ENCODE measurements around the gene ONECUT1.

Gene ONECUT1

DNA sequence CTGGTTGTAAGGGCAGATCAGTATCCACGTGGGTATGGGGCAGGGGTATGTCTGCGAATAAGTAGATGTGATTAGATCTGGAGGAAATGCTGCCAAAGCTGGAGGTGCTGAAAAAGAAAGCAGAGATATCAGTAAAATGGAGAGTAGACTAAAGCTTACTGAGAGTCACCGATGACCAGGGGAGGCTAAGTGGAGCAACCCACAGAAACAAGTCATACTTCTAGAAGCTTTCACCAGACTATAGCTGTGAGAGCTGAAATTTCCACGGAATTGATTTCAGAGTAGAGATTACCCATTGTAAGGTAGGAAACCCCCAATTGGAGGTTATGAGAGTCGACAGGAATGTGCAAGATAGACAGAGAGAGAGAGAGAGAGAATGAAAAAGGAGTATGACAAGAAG lies 27.5 kb downstream of the ONECUT1 start:
- no peaks in the 10 kb centered on the region for H3K4me1 ChIP-seq (ENCODE audit: control insufficient read depth, low read depth, low read length)
- no peak overlapping the region for H3K9ac ChIP-seq (ENCODE audit: low read length)
- H3K36me3 ChIP-seq (ENCODE audit: control insufficient read depth, low read depth, low read length): no peaks in the 10 kb centered on the region
- H3K4me3 ChIP-seq (ENCODE audit: low read length): no peak overlapping the region
- H3K27me3 ChIP-seq (ENCODE audit: control insufficient read depth, insufficient read depth, low read length): no peaks in the 10 kb centered on the region
- no peaks in the 10 kb centered on the region for H3K9me3 ChIP-seq (ENCODE audit: control insufficient read depth, low read depth, low read length)
- H3K27ac ChIP-seq (ENCODE audit: low read length): no peak overlapping the region

DNA sequence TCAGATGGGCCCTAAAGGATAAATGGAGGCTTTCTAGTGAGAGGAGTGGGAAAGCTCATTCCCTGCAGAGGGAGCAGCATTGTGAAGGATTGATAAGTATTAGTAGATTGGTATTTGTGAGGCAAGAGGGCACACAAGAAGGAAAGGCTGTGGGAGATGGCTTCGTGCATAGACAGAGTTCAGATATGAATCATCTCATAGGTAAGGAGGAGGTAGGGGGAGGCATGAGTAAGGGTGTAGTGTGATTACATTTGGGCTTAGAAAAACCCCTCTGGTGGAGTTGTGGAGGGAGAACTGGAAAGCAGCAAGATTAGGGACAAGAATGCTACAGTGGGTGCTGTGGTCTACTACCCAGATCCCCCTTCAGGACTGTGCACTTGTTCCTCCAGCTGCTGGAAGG lies 29.6 kb downstream of the ONECUT1 start:
- H3K9me3 ChIP-seq (ENCODE audit: control insufficient read depth, low read depth, low read length): no peaks in the 10 kb centered on the region
- no peak overlapping the region for H3K27ac ChIP-seq (ENCODE audit: low read length)
- H3K36me3 ChIP-seq (ENCODE audit: control insufficient read depth, low read depth, low read length): peaks cover 6% of the 10 kb centered on the region
- H3K9ac ChIP-seq (ENCODE audit: low read length): no peak overlapping the region
- H3K4me3 ChIP-seq (ENCODE audit: low read length): no peak overlapping the region
- no peaks in the 10 kb centered on the region for H3K4me1 ChIP-seq (ENCODE audit: control insufficient read depth, low read depth, low read length)
- H3K27me3 ChIP-seq (ENCODE audit: control insufficient read depth, insufficient read depth, low read length): no peaks in the 10 kb centered on the region

DNA sequence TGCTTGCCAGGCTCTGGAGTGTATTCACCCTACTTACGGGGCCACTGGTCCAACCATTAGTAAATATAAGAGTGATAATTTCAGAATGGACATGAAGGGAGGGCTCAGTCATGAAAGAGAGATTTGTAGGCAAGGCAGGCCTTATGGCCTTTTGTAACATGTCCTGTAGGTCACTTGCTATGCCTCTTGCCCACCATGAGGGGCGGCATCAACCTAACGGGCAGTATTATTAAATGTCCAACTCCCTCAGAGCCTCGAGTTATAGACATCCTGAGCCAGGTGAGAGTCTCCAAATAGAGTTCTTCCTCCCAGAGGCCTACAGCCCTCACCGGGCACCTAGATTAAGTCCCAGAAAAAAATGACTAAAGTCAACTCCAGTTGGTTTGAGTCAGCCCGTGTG lies 30.2 kb downstream of the ONECUT1 start:
- Histone ChIP-seq H3K4me3 (ENCODE audit: low read length) (no peak overlapping the region), H3K36me3 (ENCODE audit: control insufficient read depth, low read depth, low read length) (peaks cover 6% of the 10 kb centered on the region), H3K27ac (ENCODE audit: low read length) (no peak overlapping the region), H3K27me3 (ENCODE audit: control insufficient read depth, insufficient read depth, low read length) (no peaks in the 10 kb centered on the region), H3K9me3 (ENCODE audit: control insufficient read depth, low read depth, low read length) (no peaks in the 10 kb centered on the region), H3K9ac (ENCODE audit: low read length) (no peak overlapping the region), H3K4me1 (ENCODE audit: control insufficient read depth, low read depth, low read length) (no peaks in the 10 kb centered on the region)

DNA sequence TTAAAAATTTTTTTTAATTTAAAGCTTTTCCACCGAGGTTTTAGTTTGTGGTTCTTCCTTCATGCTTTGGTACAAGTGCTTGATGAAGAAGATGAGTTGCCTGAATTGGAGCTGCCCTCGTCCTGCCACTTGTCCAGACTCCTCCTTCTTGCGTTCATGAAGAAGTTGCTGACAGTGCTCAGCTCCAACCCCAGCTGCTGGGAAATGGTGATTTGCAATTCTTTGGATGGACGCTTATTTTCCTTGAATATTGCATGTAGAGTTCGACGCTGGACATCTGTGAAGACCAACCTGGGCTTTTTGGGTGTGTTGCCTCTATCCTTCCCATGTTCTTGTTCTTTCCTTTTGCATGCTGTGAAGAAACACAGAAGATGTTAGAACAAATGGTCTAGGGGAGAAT lies 32.6 kb downstream of the ONECUT1 start:
- Histone ChIP-seq H3K4me3 (ENCODE audit: low read length) (no peak overlapping the region), H3K4me1 (ENCODE audit: control insufficient read depth, low read depth, low read length) (peaks cover 12% of the 10 kb centered on the region), H3K27me3 (ENCODE audit: control insufficient read depth, insufficient read depth, low read length) (no peaks in the 10 kb centered on the region), H3K9ac (ENCODE audit: low read length) (no peak overlapping the region), H3K36me3 (ENCODE audit: control insufficient read depth, low read depth, low read length) (peaks cover 6% of the 10 kb centered on the region), H3K27ac (ENCODE audit: low read length) (no peak overlapping the region), H3K9me3 (ENCODE audit: control insufficient read depth, low read depth, low read length) (no peaks in the 10 kb centered on the region)

DNA sequence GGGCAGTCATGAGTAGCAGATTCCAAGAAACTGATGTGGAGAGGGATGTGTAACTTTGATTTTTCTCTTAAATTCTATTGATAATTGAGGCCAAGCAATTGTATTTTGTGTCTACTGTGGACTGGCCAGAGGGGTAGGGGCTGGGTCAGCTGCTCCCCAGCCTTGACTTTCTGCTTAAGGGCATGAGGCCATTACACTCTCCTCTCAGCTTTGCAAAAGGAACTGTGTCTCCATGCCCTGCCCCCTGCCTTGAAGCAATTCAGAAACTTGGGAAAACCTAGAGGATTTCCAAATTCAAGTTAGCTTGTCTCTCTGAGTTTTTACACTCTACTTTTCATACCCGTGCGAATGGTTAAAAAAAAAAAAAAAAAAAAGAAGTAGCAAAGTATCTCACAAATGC lies 38.6 kb downstream of the ONECUT1 start:
- Histone ChIP-seq H3K27me3 (ENCODE audit: control insufficient read depth, insufficient read depth, low read length) (no peaks in the 10 kb centered on the region), H3K4me3 (ENCODE audit: low read length) (no peak overlapping the region), H3K36me3 (ENCODE audit: control insufficient read depth, low read depth, low read length) (peaks cover 2% of the 10 kb centered on the region), H3K9me3 (ENCODE audit: control insufficient read depth, low read depth, low read length) (no peaks in the 10 kb centered on the region), H3K27ac (ENCODE audit: low read length) (no peak overlapping the region), H3K9ac (ENCODE audit: low read length) (no peak overlapping the region), H3K4me1 (ENCODE audit: control insufficient read depth, low read depth, low read length) (peaks cover 38% of the 10 kb centered on the region)

DNA sequence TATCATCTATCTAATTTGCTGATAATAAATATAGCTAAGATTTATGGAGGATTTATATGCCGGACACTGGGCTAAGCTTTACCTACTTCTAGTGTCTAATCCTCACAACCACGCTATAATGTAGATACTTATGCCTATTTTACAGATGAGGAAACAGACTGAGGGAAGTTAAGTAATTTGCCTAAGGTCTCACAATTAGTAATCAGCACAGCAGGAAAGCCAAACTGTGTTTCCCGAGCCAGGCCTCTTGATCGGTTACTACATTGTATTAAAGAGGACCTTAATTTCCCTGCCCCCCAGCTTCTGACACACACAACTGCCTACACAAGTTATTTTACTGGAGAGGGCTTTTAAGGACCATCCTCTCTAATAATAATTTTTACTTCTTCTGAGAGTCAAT lies 40.9 kb downstream of the ONECUT1 start:
- no peak overlapping the region for H3K27ac ChIP-seq (ENCODE audit: low read length)
- H3K4me1 ChIP-seq (ENCODE audit: control insufficient read depth, low read depth, low read length): peaks cover 48% of the 10 kb centered on the region
- peak overlapping the region; percentile 11 for H3K9ac ChIP-seq (ENCODE audit: low read length)

DNA sequence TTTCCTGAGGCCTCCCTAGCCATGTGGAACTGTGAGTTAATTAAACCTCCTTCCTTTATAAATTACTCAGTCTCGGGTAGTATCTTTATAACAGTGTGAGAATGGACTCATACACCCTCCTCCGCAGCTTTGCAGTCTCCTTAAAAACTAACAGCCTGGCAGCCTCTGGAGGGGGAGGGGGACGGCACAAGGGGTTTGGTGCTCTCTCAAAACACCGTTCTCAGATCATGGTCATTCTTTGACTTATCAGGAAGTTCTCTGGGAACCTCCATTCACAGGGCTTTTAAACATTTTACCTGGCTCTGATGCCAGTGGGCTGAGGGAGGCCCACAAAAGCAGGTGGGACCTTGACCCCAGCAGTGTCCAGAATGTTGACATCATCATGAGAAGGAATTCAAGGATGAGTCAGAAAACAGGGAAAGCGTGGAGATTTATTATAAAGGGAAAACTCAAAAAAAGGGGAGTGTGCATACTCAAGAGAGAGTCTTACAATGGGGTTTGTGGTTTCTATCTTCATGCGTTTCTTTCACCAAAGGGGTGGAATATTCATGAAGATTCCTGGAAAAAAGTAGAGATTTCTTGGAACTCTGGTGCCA lies 43.9 kb downstream of the ONECUT1 start:
- H3K27me3 ChIP-seq (ENCODE audit: control insufficient read depth, insufficient read depth, low read length): no peaks in the 10 kb centered on the region
- peak overlapping the region; percentile 36 for H3K4me3 ChIP-seq (ENCODE audit: low read length)
- H3K9ac ChIP-seq (ENCODE audit: low read length): peak overlapping the region; percentile 45
- no peaks in the 10 kb centered on the region for H3K9me3 ChIP-seq (ENCODE audit: control insufficient read depth, low read depth, low read length)
- H3K27ac ChIP-seq (ENCODE audit: low read length): peak overlapping the region; percentile 86
- H3K36me3 ChIP-seq (ENCODE audit: control insufficient read depth, low read depth, low read length): no peaks in the 10 kb centered on the region
- H3K4me1 ChIP-seq (ENCODE audit: control insufficient read depth, low read depth, low read length): peaks cover 31% of the 10 kb centered on the region

More for the DNA sequence above, 40.9 kb downstream of the ONECUT1 start:
- no peaks in the 10 kb centered on the region for H3K27me3 ChIP-seq (ENCODE audit: control insufficient read depth, insufficient read depth, low read length)
- no peak overlapping the region for H3K4me3 ChIP-seq (ENCODE audit: low read length)
- H3K36me3 ChIP-seq (ENCODE audit: control insufficient read depth, low read depth, low read length): no peaks in the 10 kb centered on the region
- H3K9me3 ChIP-seq (ENCODE audit: control insufficient read depth, low read depth, low read length): no peaks in the 10 kb centered on the region

DNA sequence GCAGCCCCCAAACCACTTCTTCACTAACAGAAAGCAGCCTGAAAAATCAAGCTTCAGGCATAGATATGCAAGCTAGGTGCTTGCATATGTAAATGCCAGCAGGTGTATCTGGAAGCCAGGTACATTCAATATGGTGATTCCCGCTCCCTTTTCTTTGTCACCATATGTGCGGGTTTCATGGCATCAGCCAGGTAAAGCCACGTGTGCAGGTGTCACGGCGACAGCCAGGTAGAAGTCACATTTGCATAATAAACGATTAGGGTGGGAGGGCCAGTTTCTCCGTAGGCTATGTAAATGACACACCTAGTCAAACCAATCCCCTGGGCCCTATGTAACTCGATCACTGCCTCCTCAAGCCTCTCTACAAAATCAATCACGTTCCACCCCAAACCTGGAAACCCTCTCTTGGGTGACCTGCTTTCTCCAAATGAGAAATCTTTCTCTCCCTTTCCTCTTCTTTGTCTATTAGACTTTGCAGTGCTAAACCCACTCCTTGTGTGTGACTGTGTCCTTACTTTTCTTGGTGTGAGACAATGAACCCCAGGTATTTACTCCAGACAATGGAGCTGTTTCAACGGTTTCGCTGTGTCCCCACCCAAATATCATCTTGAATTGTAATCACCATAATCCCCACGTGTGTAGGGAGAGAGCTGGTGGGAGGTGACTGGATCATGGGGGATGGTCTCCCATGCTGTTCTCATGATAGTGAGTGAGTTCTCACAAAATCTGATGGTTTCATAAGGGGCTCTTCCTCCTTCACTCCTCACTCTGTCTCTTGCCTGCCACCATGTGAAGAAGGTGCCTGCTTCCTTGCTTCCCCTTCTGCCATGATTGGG lies 44.6 kb downstream of the ONECUT1 start:
- H3K9ac ChIP-seq (ENCODE audit: low read length): peak overlapping the region; percentile 45

DNA sequence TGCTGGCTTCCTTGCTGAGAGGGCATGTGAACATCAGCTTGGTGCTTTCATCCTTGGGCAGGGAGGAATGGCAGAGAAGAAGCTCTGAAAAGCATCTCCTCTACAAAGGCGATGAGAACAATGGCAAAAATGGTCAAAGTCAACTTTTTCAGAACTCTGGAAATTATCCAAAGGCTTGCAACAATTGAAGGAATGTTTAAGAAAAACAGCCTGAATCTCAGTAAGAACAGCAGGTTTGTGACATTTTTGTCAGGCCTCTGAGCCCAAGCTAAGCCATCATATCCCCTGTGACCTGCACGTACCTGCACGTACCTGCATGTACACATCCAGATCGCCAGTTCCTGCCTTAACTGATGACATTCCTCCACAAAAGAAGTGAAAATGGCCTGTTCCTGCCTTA lies 51.8 kb downstream of the ONECUT1 start:
- Histone ChIP-seq H3K27ac (ENCODE audit: low read length) (no peak overlapping the region), H3K4me1 (ENCODE audit: control insufficient read depth, low read depth, low read length) (peaks cover 3% of the 10 kb centered on the region), H3K36me3 (ENCODE audit: control insufficient read depth, low read depth, low read length) (no peaks in the 10 kb centered on the region), H3K27me3 (ENCODE audit: control insufficient read depth, insufficient read depth, low read length) (no peaks in the 10 kb centered on the region), H3K9me3 (ENCODE audit: control insufficient read depth, low read depth, low read length) (no peaks in the 10 kb centered on the region), H3K4me3 (ENCODE audit: low read length) (no peak overlapping the region), H3K9ac (ENCODE audit: low read length) (no peak overlapping the region)

More for the DNA sequence above, 44.6 kb downstream of the ONECUT1 start:
- peak overlapping the region; percentile 86 for H3K27ac ChIP-seq (ENCODE audit: low read length)
- H3K27me3 ChIP-seq (ENCODE audit: control insufficient read depth, insufficient read depth, low read length): no peaks in the 10 kb centered on the region
- no peaks in the 10 kb centered on the region for H3K36me3 ChIP-seq (ENCODE audit: control insufficient read depth, low read depth, low read length)
- peak overlapping the region; percentile 36 for H3K4me3 ChIP-seq (ENCODE audit: low read length)
- H3K4me1 ChIP-seq (ENCODE audit: control insufficient read depth, low read depth, low read length): peaks cover 30% of the 10 kb centered on the region
- H3K9me3 ChIP-seq (ENCODE audit: control insufficient read depth, low read depth, low read length): no peaks in the 10 kb centered on the region

DNA sequence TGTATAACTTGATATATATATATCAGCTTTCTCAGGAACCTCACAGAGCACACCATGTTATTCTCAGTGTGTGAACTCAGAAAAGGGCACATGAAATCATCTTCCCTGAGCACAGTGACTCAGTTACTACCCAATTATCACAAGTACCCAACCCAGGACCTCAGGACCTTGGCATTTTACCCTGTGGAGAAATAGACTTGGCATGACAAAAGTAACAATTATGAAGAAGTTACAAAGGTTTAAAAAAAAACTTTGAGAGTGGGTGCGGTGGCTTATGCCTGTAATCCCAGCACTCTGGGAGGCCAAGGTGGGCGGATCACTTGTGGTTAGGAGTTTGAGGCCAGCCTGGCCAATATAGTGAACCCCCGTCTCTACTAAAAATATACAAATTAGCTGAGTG lies 52.4 kb downstream of the ONECUT1 start:
- Histone ChIP-seq H3K27ac (ENCODE audit: low read length) (no peak overlapping the region), H3K9ac (ENCODE audit: low read length) (no peak overlapping the region), H3K4me1 (ENCODE audit: control insufficient read depth, low read depth, low read length) (peaks cover 7% of the 10 kb centered on the region), H3K36me3 (ENCODE audit: control insufficient read depth, low read depth, low read length) (no peaks in the 10 kb centered on the region), H3K4me3 (ENCODE audit: low read length) (no peak overlapping the region), H3K27me3 (ENCODE audit: control insufficient read depth, insufficient read depth, low read length) (no peaks in the 10 kb centered on the region), H3K9me3 (ENCODE audit: control insufficient read depth, low read depth, low read length) (no peaks in the 10 kb centered on the region)

DNA sequence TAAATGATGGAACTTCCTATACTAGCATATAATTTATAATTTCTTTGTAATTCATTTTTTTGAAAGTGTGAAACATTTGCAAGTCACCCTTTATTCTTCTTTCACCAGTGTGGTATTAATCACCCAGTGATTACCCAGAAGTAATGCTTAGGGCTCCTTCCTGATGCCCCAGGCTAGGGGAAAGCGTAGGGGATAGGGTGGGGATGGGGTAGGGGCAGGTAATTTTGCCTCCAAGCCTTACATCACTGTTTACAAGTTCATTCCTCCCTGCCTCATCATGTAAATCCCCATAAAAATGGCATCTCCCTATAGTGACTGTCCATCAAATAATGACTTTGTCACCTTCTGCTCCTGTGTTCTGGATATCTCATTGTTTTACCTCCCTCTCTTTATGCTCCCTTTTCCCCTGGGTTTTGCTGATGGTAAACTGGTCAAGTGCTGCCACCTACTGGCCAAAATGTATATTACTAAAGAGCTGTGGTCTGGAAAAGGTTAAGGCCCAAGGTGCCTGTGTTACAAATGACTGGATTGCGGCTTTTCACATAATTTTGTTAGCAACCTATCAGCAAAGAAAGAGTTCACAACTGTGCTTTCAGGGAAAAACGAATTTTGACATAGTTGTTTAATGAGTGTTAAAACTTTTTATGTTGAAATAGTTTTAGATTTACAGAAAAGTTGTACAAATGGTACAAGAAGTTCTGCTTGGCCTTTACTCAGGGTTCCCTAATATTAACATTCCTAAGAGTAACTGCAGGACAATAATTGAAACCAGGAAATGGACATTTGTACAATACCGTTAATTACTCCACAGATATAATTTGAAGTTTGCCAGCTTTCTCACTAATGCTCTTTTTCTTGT lies 54.7 kb downstream of the ONECUT1 start:
- Histone ChIP-seq H3K36me3 (ENCODE audit: control insufficient read depth, low read depth, low read length) (no peaks in the 10 kb centered on the region), H3K4me3 (ENCODE audit: low read length) (no peak overlapping the region), H3K9ac (ENCODE audit: low read length) (no peak overlapping the region), H3K9me3 (ENCODE audit: control insufficient read depth, low read depth, low read length) (no peaks in the 10 kb centered on the region), H3K27ac (ENCODE audit: low read length) (no peak overlapping the region), H3K27me3 (ENCODE audit: control insufficient read depth, insufficient read depth, low read length) (no peaks in the 10 kb centered on the region), H3K4me1 (ENCODE audit: control insufficient read depth, low read depth, low read length) (peaks cover 7% of the 10 kb centered on the region)
